NK-92 (cell line): ENCODE measurements around the gene CD8A.
"Not testable (repeated sequence)": the region's sequence is repeated elsewhere in the genome, so short reads cannot be mapped to it uniquely, and the experiment has no call there.

Source experiments
- DNase-seq: peaks from one replicate; lab custom pipeline; 2025; ENCODE audit not compliant: unreplicated experiment; lab: John Stamatoyannopoulos, UW

The CD8A gene

DNA sequence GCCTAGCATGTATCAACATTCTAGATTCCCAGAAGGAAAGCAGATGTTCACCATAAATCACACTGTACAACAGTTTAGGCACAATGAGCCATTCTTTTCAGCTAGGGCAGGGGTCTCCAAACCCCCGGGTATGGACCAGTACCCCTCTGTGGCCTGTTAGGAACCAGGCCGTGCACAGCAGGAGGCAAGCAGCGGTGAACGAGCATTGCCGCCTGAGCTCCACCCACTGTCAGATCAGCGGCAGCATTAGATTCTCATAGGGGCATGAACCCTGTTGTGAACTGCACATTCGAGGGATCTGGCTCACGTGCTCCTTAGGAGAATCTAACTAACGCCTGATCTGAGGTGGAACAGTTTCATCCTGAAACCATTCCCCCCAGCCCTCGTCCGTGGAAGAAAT is 50.8 kb downstream of the CD8A start:
- DNase-seq: not testable (repeated sequence)

DNA sequence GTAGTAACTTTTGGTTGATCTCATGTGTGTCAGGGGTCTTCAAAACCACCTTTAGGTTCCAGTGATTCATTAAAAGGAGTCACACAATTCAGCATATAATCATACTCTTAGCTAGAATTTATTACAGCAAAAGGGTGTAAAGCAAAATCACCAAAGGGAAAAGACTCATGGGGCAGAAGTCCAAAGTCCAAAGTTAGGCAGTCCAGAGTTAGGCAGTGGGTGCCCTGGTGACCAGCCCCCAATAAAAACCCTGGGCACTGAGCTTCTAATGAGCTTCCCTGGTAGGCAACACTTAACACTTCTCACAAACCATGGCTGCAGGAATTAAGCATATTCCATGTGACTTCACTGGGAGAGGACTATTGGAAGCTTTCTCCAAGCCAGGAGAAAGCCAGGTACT is 51.2 kb downstream of the CD8A start:
- DNase-seq: not testable (repeated sequence)

DNA sequence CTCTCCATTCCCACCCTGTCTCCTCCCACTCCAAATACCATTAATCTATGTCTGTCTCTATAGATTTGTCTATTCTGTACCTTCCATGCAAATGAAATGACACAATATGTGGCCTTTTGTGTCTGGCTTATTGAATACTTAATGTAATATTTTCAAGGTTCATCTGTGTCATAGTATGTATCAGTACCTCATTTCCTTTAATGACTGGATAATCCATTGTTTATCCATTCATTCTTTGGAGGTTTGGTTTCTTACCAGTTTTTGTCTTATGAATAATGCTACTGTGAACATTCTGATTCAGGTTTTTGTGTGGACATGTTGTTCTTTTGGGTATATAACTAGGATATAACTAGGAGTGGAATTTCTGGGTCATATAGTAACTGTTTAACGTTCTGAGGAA is 55.8 kb downstream of the CD8A start:
- DNase-seq: not testable (repeated sequence)
